HepG2 (cell line): ENCODE data around the gene HTR3C. TPM values are rescaled to one million over a fixed set of nuclear protein-coding genes. Genes with fewer than 3 reads are reported as not detected.

Source experiments
- ATF2 ChIP-seq: sonication (generic); formaldehyde crosslinking; IDR thresholded peaks from 2 replicates; pipeline ENCODE4 v1.4.0; 2020; ENCODE audit warnings: missing genetic modification reagents
- GATA4 ChIP-seq: sonication (generic); IDR thresholded peaks from 2 replicates; pipeline ENCODE4 v1.6.1; 2016; ENCODE audit warnings: antibody characterized with exemption, low read depth, borderline replicate concordance
- HNF4G ChIP-seq, 2 experiments: sonication (generic) in 1 of 2; formaldehyde crosslinking in 1 of 2; IDR thresholded peaks; 2 replicates each; pipeline versions ENCODE4 v1.4.0 to v1.6.1; 2011 to 2020; ENCODE audit warnings: borderline replicate concordance in 2 of 2, low read depth in 2 of 2, mild to moderate bottlenecking in 2 of 2, low read length in 1 of 2, missing genetic modification reagents in 1 of 2, moderate library complexity in 1 of 2
- PRMT3 ChIP-seq: sonication (generic); formaldehyde crosslinking; IDR thresholded peaks from 2 replicates; pipeline ENCODE4 v1.8.1; 2022; ENCODE audit warnings: low read depth, mild to moderate bottlenecking, moderate library complexity, missing genetic modification reagents, borderline replicate concordance
- TOE1 ChIP-seq: sonication (generic); formaldehyde crosslinking; IDR thresholded peaks from 2 replicates; pipeline ENCODE4 v1.4.0; 2020; ENCODE audit warnings: mild to moderate bottlenecking, missing genetic modification reagents
- ZKSCAN1 ChIP-seq: fragments of 150-350 bp; IDR thresholded peaks from 2 replicates; pipeline ENCODE4 v1.6.1; 2014; ENCODE audit warnings: low read length
- ZKSCAN8 ChIP-seq: IDR thresholded peaks from 2 replicates; pipeline ENCODE4 v1.6.1; 2016; ENCODE audit warnings: borderline replicate concordance, missing genetic modification reagents, missing compliant biosample characterization
- ZNF232 ChIP-seq: sonication (generic); formaldehyde crosslinking; IDR thresholded peaks from 2 replicates; pipeline ENCODE4 v1.4.0; 2020; ENCODE audit warnings: missing genetic modification reagents, borderline replicate concordance
- ZNF513 ChIP-seq: sonication (generic); formaldehyde crosslinking; conservative IDR thresholded peaks from 2 replicates; pipeline ENCODE4 v1.5.0; 2020; ENCODE audit warnings: missing genetic modification reagents
- ZNF703 ChIP-seq: sonication (generic); formaldehyde crosslinking; IDR thresholded peaks from 2 replicates; pipeline ENCODE4 v1.5.1; 2020; ENCODE audit warnings: missing genetic modification reagents, mild to moderate bottlenecking, moderate library complexity, borderline replicate concordance
- polyA plus RNA-seq, 8 experiments: library from polyadenylated mRNA; depleted of rRNA in 3 of 8; stranded (reverse) in 7 of 8; unstranded in 1 of 8; fragments of >200 nt; fragmentation: Illumina TruSeq in 4 of 8; extraction: Trizol in 4 of 8; gene quantifications; 2 replicates each; pipeline versions ENCODE4 v1.2.1 to v1.2.3, GENCODE V29; 2011 to 2016; ENCODE audit warnings: low read depth in 4 of 8, missing spikeins in 1 of 8, mixed read lengths in 1 of 8; ENCODE audit not compliant: insufficient read depth in 1 of 8
- total RNA-seq, 5 experiments: library from RNA; depleted of rRNA; stranded (reverse); fragments of >200 nt; fragmentation: Illumina TruSeq; extraction: Trizol; gene quantifications; 2 replicates each; pipeline ENCODE4 v1.2.3, GENCODE V29; 2016; ENCODE audit warnings: low read depth in 1 of 5
- TF ChIP-seq, protein P1 (sequence below): sonication (generic); formaldehyde crosslinking; IDR thresholded peaks from 2 replicates; pipeline ENCODE4 v1.4.0; 2020; ENCODE audit warnings: missing genetic modification reagents, borderline replicate concordance
- TF ChIP-seq, protein P2 (sequence below): sonication (generic); formaldehyde crosslinking; IDR thresholded peaks from 2 replicates; pipeline ENCODE4 v1.5.0; 2020; ENCODE audit warnings: missing genetic modification reagents
- TF ChIP-seq, protein P3 (sequence below): fragments of 450-650 bp; IDR thresholded peaks from 2 replicates; pipeline ENCODE4 v1.6.1; 2016
- TF ChIP-seq, protein P4 (sequence below): sonication (generic); formaldehyde crosslinking; conservative IDR thresholded peaks from 2 replicates; pipeline ENCODE4 v1.4.0; 2020; ENCODE audit warnings: missing genetic modification reagents
- TF ChIP-seq, protein P5 (sequence below): sonication (generic); formaldehyde crosslinking; conservative IDR thresholded peaks from 2 replicates; pipeline ENCODE4 v1.8.0; 2022; ENCODE audit warnings: low read depth, missing genetic modification reagents

The HTR3C gene
- total and polyA plus RNA-seq, 2 of the 13 experiments (the other 11 are each of a cell fraction or from before 2014, with no cell fraction given) = not detected

- TF ChIP-seq ZNF513 (0 out of 2 replicates have a peak, but pooled peaks have one; percentile 49), PRMT3 (no peak), TOE1 (no peak), ZNF232 (CRISPR knock-in tag) (no peak), ATF2 (CRISPR knock-in tag) (no peak; the same call in 1 of the 2 replicates), HNF4G (IDR thresholded peaks at IDR 0.05; ENCODE audit: borderline replicate concordance, low read depth, low read length) (no peak), HNF4G (CRISPR knock-in tag; IDR thresholded peaks at IDR 0.05; ENCODE audit: borderline replicate concordance, low read depth) (peak; percentile 46; the same call in 1 of the 2 replicates), ZKSCAN8 (no peak), ZKSCAN1 (no peak), ZNF703 (CRISPR knock-in tag) (no peak), GATA4 (no peak)
- TF ChIP-seq, protein P1, sequence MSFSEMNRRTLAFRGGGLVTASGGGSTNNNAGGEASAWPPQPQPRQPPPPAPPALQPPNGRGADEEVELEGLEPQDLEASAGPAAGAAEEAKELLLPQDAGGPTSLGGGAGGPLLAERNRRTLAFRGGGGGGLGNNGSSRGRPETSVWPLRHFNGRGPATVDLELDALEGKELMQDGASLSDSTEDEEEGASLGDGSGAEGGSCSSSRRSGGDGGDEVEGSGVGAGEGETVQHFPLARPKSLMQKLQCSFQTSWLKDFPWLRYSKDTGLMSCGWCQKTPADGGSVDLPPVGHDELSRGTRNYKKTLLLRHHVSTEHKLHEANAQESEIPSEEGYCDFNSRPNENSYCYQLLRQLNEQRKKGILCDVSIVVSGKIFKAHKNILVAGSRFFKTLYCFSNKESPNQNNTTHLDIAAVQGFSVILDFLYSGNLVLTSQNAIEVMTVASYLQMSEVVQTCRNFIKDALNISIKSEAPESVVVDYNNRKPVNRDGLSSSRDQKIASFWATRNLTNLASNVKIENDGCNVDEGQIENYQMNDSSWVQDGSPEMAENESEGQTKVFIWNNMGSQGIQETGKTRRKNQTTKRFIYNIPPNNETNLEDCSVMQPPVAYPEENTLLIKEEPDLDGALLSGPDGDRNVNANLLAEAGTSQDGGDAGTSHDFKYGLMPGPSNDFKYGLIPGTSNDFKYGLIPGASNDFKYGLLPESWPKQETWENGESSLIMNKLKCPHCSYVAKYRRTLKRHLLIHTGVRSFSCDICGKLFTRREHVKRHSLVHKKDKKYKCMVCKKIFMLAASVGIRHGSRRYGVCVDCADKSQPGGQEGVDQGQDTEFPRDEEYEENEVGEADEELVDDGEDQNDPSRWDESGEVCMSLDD (CRISPR knock-in tag) = no peak
- TF ChIP-seq, protein P2, sequence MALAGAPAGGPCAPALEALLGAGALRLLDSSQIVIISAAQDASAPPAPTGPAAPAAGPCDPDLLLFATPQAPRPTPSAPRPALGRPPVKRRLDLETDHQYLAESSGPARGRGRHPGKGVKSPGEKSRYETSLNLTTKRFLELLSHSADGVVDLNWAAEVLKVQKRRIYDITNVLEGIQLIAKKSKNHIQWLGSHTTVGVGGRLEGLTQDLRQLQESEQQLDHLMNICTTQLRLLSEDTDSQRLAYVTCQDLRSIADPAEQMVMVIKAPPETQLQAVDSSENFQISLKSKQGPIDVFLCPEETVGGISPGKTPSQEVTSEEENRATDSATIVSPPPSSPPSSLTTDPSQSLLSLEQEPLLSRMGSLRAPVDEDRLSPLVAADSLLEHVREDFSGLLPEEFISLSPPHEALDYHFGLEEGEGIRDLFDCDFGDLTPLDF (CRISPR knock-in tag) = no peak
- TF ChIP-seq, protein P3, sequence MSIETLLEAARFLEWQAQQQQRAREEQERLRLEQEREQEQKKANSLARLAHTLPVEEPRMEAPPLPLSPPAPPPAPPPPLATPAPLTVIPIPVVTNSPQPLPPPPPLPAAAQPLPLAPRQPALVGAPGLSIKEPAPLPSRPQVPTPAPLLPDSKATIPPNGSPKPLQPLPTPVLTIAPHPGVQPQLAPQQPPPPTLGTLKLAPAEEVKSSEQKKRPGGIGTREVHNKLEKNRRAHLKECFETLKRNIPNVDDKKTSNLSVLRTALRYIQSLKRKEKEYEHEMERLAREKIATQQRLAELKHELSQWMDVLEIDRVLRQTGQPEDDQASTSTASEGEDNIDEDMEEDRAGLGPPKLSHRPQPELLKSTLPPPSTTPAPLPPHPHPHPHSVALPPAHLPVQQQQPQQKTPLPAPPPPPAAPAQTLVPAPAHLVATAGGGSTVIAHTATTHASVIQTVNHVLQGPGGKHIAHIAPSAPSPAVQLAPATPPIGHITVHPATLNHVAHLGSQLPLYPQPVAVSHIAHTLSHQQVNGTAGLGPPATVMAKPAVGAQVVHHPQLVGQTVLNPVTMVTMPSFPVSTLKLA = no peak
- TF ChIP-seq, protein P4, sequence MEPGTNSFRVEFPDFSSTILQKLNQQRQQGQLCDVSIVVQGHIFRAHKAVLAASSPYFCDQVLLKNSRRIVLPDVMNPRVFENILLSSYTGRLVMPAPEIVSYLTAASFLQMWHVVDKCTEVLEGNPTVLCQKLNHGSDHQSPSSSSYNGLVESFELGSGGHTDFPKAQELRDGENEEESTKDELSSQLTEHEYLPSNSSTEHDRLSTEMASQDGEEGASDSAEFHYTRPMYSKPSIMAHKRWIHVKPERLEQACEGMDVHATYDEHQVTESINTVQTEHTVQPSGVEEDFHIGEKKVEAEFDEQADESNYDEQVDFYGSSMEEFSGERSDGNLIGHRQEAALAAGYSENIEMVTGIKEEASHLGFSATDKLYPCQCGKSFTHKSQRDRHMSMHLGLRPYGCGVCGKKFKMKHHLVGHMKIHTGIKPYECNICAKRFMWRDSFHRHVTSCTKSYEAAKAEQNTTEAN (CRISPR knock-in tag) = no peak
- TF ChIP-seq, protein P5, sequence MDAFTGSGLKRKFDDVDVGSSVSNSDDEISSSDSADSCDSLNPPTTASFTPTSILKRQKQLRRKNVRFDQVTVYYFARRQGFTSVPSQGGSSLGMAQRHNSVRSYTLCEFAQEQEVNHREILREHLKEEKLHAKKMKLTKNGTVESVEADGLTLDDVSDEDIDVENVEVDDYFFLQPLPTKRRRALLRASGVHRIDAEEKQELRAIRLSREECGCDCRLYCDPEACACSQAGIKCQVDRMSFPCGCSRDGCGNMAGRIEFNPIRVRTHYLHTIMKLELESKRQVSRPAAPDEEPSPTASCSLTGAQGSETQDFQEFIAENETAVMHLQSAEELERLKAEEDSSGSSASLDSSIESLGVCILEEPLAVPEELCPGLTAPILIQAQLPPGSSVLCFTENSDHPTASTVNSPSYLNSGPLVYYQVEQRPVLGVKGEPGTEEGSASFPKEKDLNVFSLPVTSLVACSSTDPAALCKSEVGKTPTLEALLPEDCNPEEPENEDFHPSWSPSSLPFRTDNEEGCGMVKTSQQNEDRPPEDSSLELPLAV (CRISPR knock-in tag) = no peak
Measured at GRCh38 chr3:184016811-184017671, 35.8 kb upstream of the HTR3C start (continued).
